Fibroblast of villous mesenchyme (primary cell): Measurements from ENCODE around the gene NDST1. TPM values are rescaled to one million over a fixed set of nuclear protein-coding genes. Genes with fewer than 3 reads are reported as not detected.

ENCODE experiments used
- DNase-seq: peaks from one replicate; pipeline ENCODE4 v3.0.0-alpha.2; 2010; ENCODE audit warnings: low read depth
- H3K4me3 ChIP-seq: 2 replicates; pipeline ENCODE4 v1.5.1; 2011; ENCODE audit warnings: low read depth, mild to moderate bottlenecking, low read length
- total RNA-seq: library from RNA; depleted of rRNA; stranded (reverse); fragments of >200 nt; gene quantifications from 2 replicates; pipeline ENCODE4 v1.2.3, GENCODE V29; 2012
- TF ChIP-seq, protein P1 (sequence below): IDR thresholded peaks from 2 replicates; pipeline ENCODE4 v1.5.1; 2012; ENCODE audit warnings: low read depth, mild to moderate bottlenecking, low read length; ENCODE audit not compliant: insufficient read depth

Gene NDST1
- total RNA-seq, 1 donor = 87.2 TPM

DNA sequence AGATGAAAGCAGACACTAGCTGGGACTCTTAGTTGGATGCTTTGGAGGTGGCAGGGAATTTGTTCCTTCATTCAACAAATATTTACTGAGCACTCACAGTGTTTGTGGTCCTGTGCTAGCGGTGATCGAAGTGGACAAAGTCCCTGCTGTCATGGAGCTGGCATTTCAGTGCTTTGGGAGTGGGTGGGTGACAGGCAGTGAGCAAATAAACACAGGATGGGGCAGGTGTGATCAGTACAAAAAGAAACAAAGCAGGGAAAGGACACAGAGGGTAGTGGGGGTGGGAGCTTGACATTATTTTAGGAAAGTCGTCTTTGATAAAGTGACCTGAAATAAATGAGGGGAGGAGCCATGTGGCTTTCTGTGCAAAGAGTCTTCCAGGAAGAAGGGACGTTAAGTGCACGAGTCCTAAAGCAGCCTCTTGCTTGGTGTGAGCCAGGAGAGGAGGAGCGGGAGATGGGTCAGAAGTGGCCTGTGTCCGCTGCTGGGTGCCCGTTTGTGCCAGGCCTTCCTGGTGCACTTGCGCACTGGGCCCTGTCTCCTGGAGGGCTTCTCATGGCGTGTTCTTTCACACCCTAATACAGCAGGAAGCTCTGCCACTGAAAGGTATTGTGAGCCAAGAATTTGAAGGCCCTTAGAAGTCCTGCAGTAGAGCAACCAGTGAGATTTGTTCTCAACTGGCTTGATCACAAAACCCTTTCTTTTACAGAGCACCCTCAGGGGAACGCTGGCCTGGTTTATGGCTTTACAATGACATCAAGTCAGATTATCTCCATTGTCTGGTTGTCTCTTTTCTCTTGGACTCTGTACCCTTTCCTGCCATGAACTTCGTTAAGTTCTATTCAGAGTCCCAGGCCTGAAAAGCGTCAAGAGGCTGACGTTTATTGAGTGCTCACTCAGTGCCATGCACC, 14.8 kb downstream of the NDST1 start:
- no peak overlapping the region for H3K4me3 ChIP-seq
- TF ChIP-seq, protein P1, sequence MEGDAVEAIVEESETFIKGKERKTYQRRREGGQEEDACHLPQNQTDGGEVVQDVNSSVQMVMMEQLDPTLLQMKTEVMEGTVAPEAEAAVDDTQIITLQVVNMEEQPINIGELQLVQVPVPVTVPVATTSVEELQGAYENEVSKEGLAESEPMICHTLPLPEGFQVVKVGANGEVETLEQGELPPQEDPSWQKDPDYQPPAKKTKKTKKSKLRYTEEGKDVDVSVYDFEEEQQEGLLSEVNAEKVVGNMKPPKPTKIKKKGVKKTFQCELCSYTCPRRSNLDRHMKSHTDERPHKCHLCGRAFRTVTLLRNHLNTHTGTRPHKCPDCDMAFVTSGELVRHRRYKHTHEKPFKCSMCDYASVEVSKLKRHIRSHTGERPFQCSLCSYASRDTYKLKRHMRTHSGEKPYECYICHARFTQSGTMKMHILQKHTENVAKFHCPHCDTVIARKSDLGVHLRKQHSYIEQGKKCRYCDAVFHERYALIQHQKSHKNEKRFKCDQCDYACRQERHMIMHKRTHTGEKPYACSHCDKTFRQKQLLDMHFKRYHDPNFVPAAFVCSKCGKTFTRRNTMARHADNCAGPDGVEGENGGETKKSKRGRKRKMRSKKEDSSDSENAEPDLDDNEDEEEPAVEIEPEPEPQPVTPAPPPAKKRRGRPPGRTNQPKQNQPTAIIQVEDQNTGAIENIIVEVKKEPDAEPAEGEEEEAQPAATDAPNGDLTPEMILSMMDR = no peak
- no peak for DNase-seq

GRCh38 chr5:150523472-150524350, 15.8 kb downstream of the NDST1 start:
- TF ChIP-seq, protein P1 = peak; percentile 77
- peak; percentile 85 for DNase-seq
- H3K4me3 ChIP-seq = no peak overlapping the region

DNA sequence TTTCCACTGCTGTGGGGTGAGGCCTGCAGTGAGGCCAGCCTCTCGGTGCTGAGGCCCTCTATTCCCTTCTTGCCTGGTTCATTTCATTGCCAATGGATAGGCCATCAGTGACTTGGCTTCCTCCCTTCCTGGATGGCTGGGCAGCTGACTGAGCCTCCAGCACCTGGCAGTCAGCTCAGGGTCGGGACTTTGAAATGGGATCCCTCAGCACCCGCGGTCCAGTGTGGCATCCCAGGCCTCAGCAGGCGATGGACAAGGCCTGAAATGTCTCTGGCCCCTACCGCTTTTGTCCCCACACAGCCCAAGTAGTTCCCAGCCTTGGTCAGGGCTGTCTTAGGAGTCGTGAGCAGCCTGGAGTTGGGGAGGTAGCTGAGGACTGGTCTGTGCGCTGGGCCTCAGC, 17.2 kb downstream of the NDST1 start:
- TF ChIP-seq, protein P1 = no peak
- no peak for DNase-seq
- H3K4me3 ChIP-seq = no peak overlapping the region

- no peak for DNase-seq
- no peak overlapping the region for H3K4me3 ChIP-seq
- TF ChIP-seq, protein P1 = no peak
Measured at GRCh38 chr5:150525781-150526180, 17.9 kb downstream of the NDST1 start.

DNA sequence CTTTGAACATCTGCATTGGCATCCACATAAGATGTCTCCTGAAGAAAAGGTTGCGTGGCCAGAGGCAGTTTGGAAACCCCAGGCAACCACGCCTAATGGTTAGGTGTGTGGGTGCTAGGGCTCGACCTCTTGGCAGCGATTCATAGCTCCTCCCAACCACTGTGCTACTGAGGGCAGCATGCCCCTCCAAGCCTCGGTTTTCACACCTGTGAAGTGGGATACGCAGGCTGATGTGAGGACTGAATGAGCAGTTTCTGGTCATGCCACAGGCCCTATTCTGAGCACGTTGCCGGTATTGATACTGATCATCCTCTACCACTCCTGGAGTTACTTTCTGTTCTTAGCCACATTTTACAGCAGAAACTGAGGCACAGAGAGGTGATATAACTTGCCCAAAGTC, 19.1 kb downstream of the NDST1 start:
- no peak for DNase-seq
- TF ChIP-seq, protein P1 = no peak
- H3K4me3 ChIP-seq = no peak overlapping the region

DNA sequence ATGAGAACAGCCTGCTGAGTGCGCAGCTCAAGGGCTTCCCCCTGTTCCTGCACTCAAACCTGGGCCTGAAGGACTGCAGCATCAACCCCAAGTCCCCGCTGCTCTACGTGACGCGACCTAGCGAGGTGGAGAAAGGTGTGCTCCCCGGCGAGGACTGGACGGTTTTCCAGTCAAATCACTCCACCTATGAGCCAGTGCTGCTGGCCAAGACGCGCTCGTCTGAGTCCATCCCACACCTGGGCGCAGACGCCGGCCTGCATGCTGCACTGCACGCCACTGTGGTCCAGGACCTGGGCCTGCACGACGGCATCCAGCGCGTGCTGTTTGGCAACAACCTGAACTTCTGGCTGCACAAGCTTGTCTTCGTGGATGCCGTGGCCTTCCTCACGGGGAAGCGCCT, 19.9 kb downstream of the NDST1 start:
- no peak for DNase-seq
- TF ChIP-seq, protein P1 = no peak
- H3K4me3 ChIP-seq = no peak overlapping the region
